Measurements from ENCODE around the gene IL12RB2.

The IL12RB2 gene

DNA sequence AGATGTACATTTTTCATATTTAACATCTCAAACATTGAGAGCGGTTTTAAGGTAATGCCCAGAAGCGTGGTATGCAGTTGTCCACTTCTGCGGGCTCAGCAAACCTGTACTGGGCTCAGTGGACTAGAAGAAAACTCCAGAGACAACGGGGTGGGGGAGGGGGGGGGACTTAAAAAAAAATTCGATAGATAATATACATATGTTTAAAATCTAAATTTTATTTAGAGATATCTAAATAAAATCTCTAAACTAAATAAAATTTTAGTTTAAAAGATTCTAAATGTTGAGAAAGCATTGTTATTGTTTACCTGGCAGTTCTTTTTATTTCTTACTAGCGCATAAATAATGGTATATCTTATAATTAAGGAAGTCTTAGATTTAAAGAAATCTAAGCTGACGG is 1.1 kb upstream of the IL12RB2 start:
- no peaks in the 10 kb centered on the region for H3K9me3 ChIP-seq
- no peaks in the 10 kb centered on the region for H3K36me3 ChIP-seq
- no peaks in the 10 kb centered on the region for H3K4me1 ChIP-seq
- no peak overlapping the region for H3K4me3 ChIP-seq (ENCODE audit: low read depth, low read length)
- DNase-seq = no peak
- peaks cover 11% of the 10 kb centered on the region for H3K27me3 ChIP-seq
- TF ChIP-seq, protein P1, sequence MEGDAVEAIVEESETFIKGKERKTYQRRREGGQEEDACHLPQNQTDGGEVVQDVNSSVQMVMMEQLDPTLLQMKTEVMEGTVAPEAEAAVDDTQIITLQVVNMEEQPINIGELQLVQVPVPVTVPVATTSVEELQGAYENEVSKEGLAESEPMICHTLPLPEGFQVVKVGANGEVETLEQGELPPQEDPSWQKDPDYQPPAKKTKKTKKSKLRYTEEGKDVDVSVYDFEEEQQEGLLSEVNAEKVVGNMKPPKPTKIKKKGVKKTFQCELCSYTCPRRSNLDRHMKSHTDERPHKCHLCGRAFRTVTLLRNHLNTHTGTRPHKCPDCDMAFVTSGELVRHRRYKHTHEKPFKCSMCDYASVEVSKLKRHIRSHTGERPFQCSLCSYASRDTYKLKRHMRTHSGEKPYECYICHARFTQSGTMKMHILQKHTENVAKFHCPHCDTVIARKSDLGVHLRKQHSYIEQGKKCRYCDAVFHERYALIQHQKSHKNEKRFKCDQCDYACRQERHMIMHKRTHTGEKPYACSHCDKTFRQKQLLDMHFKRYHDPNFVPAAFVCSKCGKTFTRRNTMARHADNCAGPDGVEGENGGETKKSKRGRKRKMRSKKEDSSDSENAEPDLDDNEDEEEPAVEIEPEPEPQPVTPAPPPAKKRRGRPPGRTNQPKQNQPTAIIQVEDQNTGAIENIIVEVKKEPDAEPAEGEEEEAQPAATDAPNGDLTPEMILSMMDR (IDR thresholded peaks at IDR 0.05; ENCODE audit: low read depth, low read length) = no peak

DNA sequence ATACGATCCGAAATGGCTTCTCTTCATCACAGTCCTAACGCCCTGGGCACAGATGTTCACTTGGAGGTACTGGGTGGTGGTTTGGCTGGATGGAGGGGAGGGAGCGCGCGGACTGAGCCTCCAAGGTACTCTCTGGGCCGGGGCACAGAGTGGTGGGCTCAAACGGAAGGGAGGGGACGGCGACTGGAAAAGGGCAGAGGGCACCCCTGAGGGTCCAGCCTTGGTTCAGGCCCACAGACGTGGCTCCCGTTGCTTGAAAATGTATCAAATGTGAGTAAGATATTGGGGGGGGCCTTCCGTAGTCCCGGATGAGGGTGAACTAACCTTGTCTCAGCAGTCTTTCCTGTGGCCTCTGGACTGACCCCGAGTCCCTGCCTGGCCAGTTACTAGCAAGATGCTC is 463 bp downstream of the IL12RB2 start:
- TF ChIP-seq, protein P1 (IDR thresholded peaks at IDR 0.05; ENCODE audit: low read depth, low read length) = no peak
- peaks cover 11% of the 10 kb centered on the region for H3K27me3 ChIP-seq
- no peak for DNase-seq
- no peaks in the 10 kb centered on the region for H3K36me3 ChIP-seq
- no peaks in the 10 kb centered on the region for H3K4me1 ChIP-seq
- no peaks in the 10 kb centered on the region for H3K9me3 ChIP-seq
- no peak overlapping the region for H3K4me3 ChIP-seq (ENCODE audit: low read depth, low read length)

DNA sequence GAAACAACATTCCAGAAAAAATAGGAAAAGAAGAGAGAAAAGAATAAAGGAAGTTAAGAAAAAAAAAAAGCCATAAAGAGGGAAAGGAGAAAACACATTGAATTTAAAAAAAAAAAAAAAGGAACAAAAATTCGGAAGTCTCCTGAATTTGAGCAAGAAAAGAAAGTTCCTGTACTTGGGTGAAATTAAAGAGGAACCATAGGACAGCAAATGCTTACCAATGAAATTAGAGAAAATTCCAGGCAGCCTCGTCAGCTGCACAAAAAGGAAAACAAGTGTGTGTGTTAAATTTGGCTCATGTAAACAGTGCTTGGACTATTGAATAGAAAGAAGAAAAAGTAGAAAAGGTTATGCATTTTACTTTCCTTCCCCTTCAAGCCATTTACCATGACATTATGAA is 4.9 kb downstream of the IL12RB2 start:
- Histone ChIP-seq H3K4me1 (no peaks in the 10 kb centered on the region), H3K27me3 (peaks cover 6% of the 10 kb centered on the region), H3K9me3 (no peaks in the 10 kb centered on the region), H3K4me3 (ENCODE audit: low read depth, low read length) (no peak overlapping the region), H3K36me3 (no peaks in the 10 kb centered on the region)
- TF ChIP-seq, protein P1 (IDR thresholded peaks at IDR 0.05; ENCODE audit: low read depth, low read length) = no peak
- no peak for DNase-seq

DNA sequence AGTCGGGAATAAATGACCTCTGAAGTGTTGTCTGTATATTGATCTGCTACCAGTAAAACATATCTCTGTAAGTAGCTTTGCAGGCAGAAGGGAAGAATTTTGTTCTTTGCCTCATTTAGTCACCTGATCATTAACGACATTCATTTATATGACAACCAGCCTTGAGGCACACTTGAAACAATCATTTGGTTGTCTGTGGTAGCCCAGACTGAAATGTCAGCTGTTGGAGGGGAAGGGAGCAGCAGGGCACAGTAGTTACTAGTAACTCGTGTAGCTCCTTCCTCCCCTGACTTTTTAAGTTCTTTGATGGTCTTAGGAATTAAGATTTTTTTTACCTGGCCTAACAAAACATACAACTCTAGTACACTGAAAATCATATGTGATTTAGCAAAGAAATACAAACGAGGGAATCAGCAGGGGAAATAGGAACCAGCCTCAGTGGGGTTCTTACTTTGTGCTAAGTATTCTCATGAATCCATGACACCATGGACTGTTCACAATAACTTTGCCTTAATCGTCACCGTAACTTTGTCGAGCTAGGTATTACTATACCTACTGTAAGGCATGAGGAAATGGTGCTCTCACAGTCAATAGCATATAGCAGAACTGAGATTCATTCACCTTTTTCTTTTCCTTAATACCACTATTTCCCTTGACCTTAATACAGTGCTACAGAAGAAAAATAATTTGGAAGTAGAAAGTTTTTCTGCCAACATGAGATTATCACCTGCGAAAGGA is 6.4 kb downstream of the IL12RB2 start:
- H3K9me3 ChIP-seq = no peaks in the 10 kb centered on the region
- TF ChIP-seq, protein P1 (IDR thresholded peaks at IDR 0.05; ENCODE audit: low read depth, low read length) = no peak
- no peak overlapping the region for H3K4me3 ChIP-seq (ENCODE audit: low read depth, low read length)
- H3K36me3 ChIP-seq = no peaks in the 10 kb centered on the region
- H3K4me1 ChIP-seq = no peaks in the 10 kb centered on the region
- no peaks in the 10 kb centered on the region; the same call in 1 of the 2 replicates for H3K27me3 ChIP-seq
- DNase-seq = no peak

DNA sequence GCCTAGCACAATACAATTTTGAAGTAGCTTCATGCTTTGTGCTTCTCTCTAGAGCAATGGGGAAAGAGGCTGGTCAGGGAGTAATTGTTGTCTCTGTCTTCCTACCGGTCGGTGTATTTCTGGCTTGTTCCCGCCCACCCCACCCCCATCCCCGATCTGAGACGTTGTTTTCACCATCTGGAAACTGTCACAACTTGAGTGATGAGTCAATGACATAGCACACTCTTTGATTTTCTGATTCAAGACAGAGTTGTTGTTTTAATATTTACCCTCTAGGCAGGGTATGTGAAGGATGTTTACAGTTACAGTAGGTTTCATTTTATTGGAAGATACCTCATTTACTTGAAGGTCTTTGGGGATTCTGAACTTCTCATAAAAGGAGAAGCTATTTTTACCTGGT is 7.0 kb downstream of the IL12RB2 start:
- no peaks in the 10 kb centered on the region for H3K4me1 ChIP-seq
- DNase-seq = no peak

More for the DNA sequence above, 7.0 kb downstream of the IL12RB2 start:
- Histone ChIP-seq H3K27me3 (no peaks in the 10 kb centered on the region), H3K4me3 (ENCODE audit: low read depth, low read length) (no peak overlapping the region), H3K9me3 (no peaks in the 10 kb centered on the region), H3K36me3 (no peaks in the 10 kb centered on the region)
- TF ChIP-seq, protein P1 (IDR thresholded peaks at IDR 0.05; ENCODE audit: low read depth, low read length) = no peak

Data from BE2C (cell line).